Measurements from ENCODE around the gene OTOGL. TPM values are rescaled to one million over a fixed set of nuclear protein-coding genes. Genes with fewer than 3 reads are reported as not detected.

OTOGL gene
- total RNA-seq, 2 experiments from 2014 or later: not detected

DNA sequence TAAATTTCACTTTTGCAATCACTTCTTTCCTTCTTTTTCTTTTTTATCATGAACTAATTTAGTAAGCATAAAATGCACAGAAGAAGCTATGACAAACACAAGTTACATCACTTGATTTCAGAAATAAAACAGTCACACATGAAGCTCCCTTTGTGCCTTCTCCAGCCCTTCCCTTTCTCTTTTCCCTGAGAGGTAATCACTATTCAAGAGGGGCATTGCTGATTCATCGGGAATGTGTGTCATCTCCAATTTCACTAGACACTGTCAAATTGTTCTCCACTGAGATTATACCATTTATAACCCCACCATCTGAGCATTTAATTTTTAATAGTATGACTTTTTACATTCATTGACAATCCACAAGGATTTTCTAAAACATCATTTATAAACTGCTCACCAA lies 253.1 kb downstream of the OTOGL start:
- no peaks in the 10 kb centered on the region for H3K4me1 ChIP-seq (ENCODE audit: insufficient read depth, low read length, poor library complexity, severe bottlenecking)
- H3K4me3 ChIP-seq (ENCODE audit: low read depth, low read length, poor library complexity, severe bottlenecking): no peak overlapping the region
- no peaks in the 10 kb centered on the region for H3K9me2 ChIP-seq (ENCODE audit: insufficient read depth, low read length)
- H3K4me2 ChIP-seq (ENCODE audit: low read length): no peak overlapping the region
- H2AFZ ChIP-seq (ENCODE audit: low read length): no peak overlapping the region
- no peaks in the 10 kb centered on the region for H3K36me3 ChIP-seq (ENCODE audit: insufficient read depth, low read length)
- no peak overlapping the region for H3K27ac ChIP-seq (ENCODE audit: low read depth, low read length, poor library complexity, severe bottlenecking)
- POLR2A ChIA-PET: no interaction called here
- TF ChIP-seq EZH2phosphoT487 (IDR thresholded peaks at IDR 0.05; ENCODE audit: borderline replicate concordance, low read depth, low read length): no peak
- TF ChIP-seq, protein P1, sequence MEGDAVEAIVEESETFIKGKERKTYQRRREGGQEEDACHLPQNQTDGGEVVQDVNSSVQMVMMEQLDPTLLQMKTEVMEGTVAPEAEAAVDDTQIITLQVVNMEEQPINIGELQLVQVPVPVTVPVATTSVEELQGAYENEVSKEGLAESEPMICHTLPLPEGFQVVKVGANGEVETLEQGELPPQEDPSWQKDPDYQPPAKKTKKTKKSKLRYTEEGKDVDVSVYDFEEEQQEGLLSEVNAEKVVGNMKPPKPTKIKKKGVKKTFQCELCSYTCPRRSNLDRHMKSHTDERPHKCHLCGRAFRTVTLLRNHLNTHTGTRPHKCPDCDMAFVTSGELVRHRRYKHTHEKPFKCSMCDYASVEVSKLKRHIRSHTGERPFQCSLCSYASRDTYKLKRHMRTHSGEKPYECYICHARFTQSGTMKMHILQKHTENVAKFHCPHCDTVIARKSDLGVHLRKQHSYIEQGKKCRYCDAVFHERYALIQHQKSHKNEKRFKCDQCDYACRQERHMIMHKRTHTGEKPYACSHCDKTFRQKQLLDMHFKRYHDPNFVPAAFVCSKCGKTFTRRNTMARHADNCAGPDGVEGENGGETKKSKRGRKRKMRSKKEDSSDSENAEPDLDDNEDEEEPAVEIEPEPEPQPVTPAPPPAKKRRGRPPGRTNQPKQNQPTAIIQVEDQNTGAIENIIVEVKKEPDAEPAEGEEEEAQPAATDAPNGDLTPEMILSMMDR (conservative IDR thresholded peaks at IDR 0.05; ENCODE audit: low read length): no peak
- intact Hi-C loops (cut with micrococcal nuclease; ENCODE audit: unreplicated experiment): no loop called here
- no peak for DNase-seq (ENCODE audit: low spot score)
- H4K20me1 ChIP-seq (ENCODE audit: insufficient read depth, low read length): no peaks in the 10 kb centered on the region
- CTCF ChIA-PET (ENCODE audit: unreplicated experiment): no interaction called here
- no peaks in the 10 kb centered on the region for H3K79me2 ChIP-seq (ENCODE audit: insufficient read depth, low read depth, low read length)
- no peaks in the 10 kb centered on the region for H3K9me3 ChIP-seq (ENCODE audit: low read length)
- no TSS peak for BruUV-seq (replicated peaks)

GRCh38 chr12:80353254-80353653 lies 253.9 kb downstream of the OTOGL start:
- BruUV-seq (replicated peaks): no TSS peak
- Histone ChIP-seq H3K27ac (ENCODE audit: low read depth, low read length, poor library complexity, severe bottlenecking) (no peak overlapping the region), H3K36me3 (ENCODE audit: insufficient read depth, low read length) (no peaks in the 10 kb centered on the region), H3K4me2 (ENCODE audit: low read length) (no peak overlapping the region), H2AFZ (ENCODE audit: low read length) (no peak overlapping the region), H3K9me3 (ENCODE audit: low read length) (no peaks in the 10 kb centered on the region), H3K4me1 (ENCODE audit: insufficient read depth, low read length, poor library complexity, severe bottlenecking) (no peaks in the 10 kb centered on the region), H3K9me2 (ENCODE audit: insufficient read depth, low read length) (no peaks in the 10 kb centered on the region), H3K4me3 (ENCODE audit: low read depth, low read length, poor library complexity, severe bottlenecking) (no peak overlapping the region), H4K20me1 (ENCODE audit: insufficient read depth, low read length) (no peaks in the 10 kb centered on the region), H3K79me2 (ENCODE audit: insufficient read depth, low read depth, low read length) (no peaks in the 10 kb centered on the region)
- TF ChIP-seq, protein P1 (conservative IDR thresholded peaks at IDR 0.05; ENCODE audit: low read length): no peak
- no peak for TF ChIP-seq EZH2phosphoT487 (IDR thresholded peaks at IDR 0.05; ENCODE audit: borderline replicate concordance, low read depth, low read length)
- CTCF ChIA-PET (ENCODE audit: unreplicated experiment): no interaction called here
- POLR2A ChIA-PET: no interaction called here
- no peak for DNase-seq (ENCODE audit: low spot score)
- intact Hi-C loops (cut with micrococcal nuclease; ENCODE audit: unreplicated experiment): no loop called here

DNA sequence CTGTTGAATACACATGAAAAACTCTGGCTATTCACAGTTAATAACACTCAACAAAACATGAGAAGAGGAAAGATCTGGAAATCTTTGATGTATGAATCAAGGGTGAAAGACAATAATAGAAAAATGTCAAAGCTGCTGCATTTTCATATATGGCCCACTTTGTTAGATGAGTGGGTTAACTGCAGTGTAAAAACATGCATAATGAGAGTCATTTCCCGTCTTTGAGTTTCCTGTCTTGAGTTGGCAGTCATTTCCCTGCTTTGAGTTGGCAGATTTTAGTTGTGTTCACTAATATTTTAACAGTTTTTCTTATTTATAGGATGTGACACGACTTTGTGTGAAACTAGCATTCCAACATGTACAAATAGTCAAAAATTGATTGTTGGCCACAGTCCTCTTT lies 256.8 kb downstream of the OTOGL start:
- ChIA-PET CTCF (ENCODE audit: unreplicated experiment) (no interaction called here), POLR2A (no interaction called here)
- Histone ChIP-seq H2AFZ (ENCODE audit: low read length) (no peak overlapping the region), H3K9me2 (ENCODE audit: insufficient read depth, low read length) (no peaks in the 10 kb centered on the region), H3K36me3 (ENCODE audit: insufficient read depth, low read length) (no peaks in the 10 kb centered on the region), H3K4me2 (ENCODE audit: low read length) (no peak overlapping the region), H3K4me3 (ENCODE audit: low read depth, low read length, poor library complexity, severe bottlenecking) (no peak overlapping the region), H3K4me1 (ENCODE audit: insufficient read depth, low read length, poor library complexity, severe bottlenecking) (no peaks in the 10 kb centered on the region), H3K9me3 (ENCODE audit: low read length) (no peaks in the 10 kb centered on the region), H3K27ac (ENCODE audit: low read depth, low read length, poor library complexity, severe bottlenecking) (no peak overlapping the region), H3K79me2 (ENCODE audit: insufficient read depth, low read depth, low read length) (no peaks in the 10 kb centered on the region), H4K20me1 (ENCODE audit: insufficient read depth, low read length) (no peaks in the 10 kb centered on the region)
- no peak for DNase-seq (ENCODE audit: low spot score)
- intact Hi-C loops (cut with micrococcal nuclease; ENCODE audit: unreplicated experiment): no loop called here
- no TSS peak for BruUV-seq (replicated peaks)
- TF ChIP-seq EZH2phosphoT487 (IDR thresholded peaks at IDR 0.05; ENCODE audit: borderline replicate concordance, low read depth, low read length): no peak
- TF ChIP-seq, protein P1 (conservative IDR thresholded peaks at IDR 0.05; ENCODE audit: low read length): no peak
